ENCODE measurements around the gene RBBP4.

Gene RBBP4

GRCh38 chr1:32718036-32718435, 67.0 kb downstream of the RBBP4 start:
- Histone ChIP-seq H3K9ac (ENCODE audit: low read depth in 1 of 2, low read length in 2 of 2) (no peak overlapping the region), H3K4me1 (ENCODE audit: control insufficient read depth in 2 of 2, insufficient read depth in 2 of 2, low read length in 2 of 2) (peaks cover 14 to 18% of the 10 kb centered on the region in 2 donors), H3K36me3 (ENCODE audit: control insufficient read depth in 2 of 2, insufficient read depth in 2 of 2, low read length in 2 of 2) (no peaks in the 10 kb centered on the region), H3K4me3 (ENCODE audit: low read length in 2 of 2) (no peak overlapping the region), H3K9me3 (ENCODE audit: control insufficient read depth in 2 of 2, low read length in 2 of 2) (no peaks in the 10 kb centered on the region), H3K27ac (ENCODE audit: low read depth in 2 of 2, low read length in 2 of 2) (no peak overlapping the region), H3K27me3 (ENCODE audit: control insufficient read depth in 2 of 2, insufficient read depth in 2 of 2, low read length in 2 of 2) (no peaks in the 10 kb centered on the region)

- Histone ChIP-seq H3K4me1 (ENCODE audit: control insufficient read depth in 2 of 2, insufficient read depth in 2 of 2, low read length in 2 of 2) (peaks cover 11 to 18% of the 10 kb centered on the region in 2 donors), H3K4me3 (ENCODE audit: low read length in 2 of 2) (no peak overlapping the region), H3K27me3 (ENCODE audit: control insufficient read depth in 2 of 2, insufficient read depth in 2 of 2, low read length in 2 of 2) (no peaks in the 10 kb centered on the region), H3K9ac (ENCODE audit: low read depth in 1 of 2, low read length in 2 of 2) (no peak overlapping the region), H3K9me3 (ENCODE audit: control insufficient read depth in 2 of 2, low read length in 2 of 2) (no peaks in the 10 kb centered on the region), H3K36me3 (ENCODE audit: control insufficient read depth in 2 of 2, insufficient read depth in 2 of 2, low read length in 2 of 2) (no peaks in the 10 kb centered on the region), H3K27ac (ENCODE audit: low read depth in 2 of 2, low read length in 2 of 2) (no peak overlapping the region)
Observed at GRCh38 chr1:32718527-32718926, 67.5 kb downstream of the RBBP4 start.

GRCh38 chr1:32719681-32720275, 68.8 kb downstream of the RBBP4 start:
- Histone ChIP-seq H3K9ac (ENCODE audit: low read depth in 1 of 2, low read length in 2 of 2) (no peak overlapping the region), H3K36me3 (ENCODE audit: control insufficient read depth in 2 of 2, insufficient read depth in 2 of 2, low read length in 2 of 2) (no peaks in the 10 kb centered on the region)

DNA sequence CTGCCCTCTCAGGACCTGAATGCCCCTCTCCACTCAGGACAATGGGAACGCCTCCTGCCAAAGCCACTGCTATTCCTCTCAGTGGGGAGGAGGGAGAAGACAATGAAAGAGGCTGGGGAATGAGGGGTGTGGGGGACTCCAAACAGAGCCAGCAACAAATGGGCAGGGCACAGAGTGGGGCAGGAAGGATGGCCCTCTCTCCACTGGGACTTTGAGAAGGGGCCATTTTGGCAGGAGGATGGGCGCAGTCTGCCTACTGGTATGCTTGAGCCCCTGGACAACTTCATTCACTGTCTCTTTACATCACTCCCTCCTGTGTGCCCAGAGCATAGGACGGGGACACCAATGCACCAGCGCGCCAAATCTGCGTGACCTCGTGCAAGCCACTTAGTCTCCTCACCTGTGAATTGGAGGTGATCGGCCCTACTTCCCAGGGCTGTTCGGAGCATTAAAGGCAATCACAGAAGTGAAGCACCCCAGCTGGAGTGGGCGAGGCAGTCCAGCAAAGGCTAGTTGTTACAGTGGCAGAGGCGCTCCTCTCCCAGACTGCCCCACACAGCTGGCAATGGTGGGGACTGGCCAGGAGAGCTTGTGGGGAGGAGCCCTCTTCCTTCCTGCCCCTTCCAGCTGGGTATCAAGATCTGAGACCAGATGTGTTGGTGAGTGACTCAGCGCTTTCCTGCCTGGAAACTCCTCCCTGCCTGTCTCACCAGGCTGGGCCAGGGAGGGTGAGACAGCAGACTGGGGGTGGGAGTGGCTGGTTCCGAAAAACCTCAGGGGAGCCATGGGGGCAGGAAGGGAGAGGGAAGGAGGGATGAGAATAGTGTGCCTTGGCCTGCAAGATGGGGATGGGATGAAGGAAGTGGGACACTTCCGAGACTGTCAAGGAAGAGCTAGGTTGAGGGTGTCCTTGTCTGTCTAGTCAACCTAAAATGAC, 73.9 kb downstream of the RBBP4 start:
- Histone ChIP-seq H3K9ac (ENCODE audit: low read depth in 1 of 2, low read length in 2 of 2) (no peak overlapping the region), H3K4me1 (ENCODE audit: control insufficient read depth in 2 of 2, insufficient read depth in 2 of 2, low read length in 2 of 2) (peaks cover 7 to 8% of the 10 kb centered on the region in 2 donors), H3K36me3 (ENCODE audit: control insufficient read depth in 2 of 2, insufficient read depth in 2 of 2, low read length in 2 of 2) (no peaks in the 10 kb centered on the region), H3K27me3 (ENCODE audit: control insufficient read depth in 2 of 2, insufficient read depth in 2 of 2, low read length in 2 of 2) (no peaks in the 10 kb centered on the region), H3K27ac (ENCODE audit: low read depth in 2 of 2, low read length in 2 of 2) (peak overlapping the region in 1 of 2 donors; percentile 16), H3K9me3 (ENCODE audit: control insufficient read depth in 2 of 2, low read length in 2 of 2) (no peaks in the 10 kb centered on the region), H3K4me3 (ENCODE audit: low read length in 2 of 2) (peak overlapping the region in 1 of 2 donors; percentile 13)

More at GRCh38 chr1:32719681-32720275, 68.8 kb downstream of the RBBP4 start:
- Histone ChIP-seq H3K9me3 (ENCODE audit: control insufficient read depth in 2 of 2, low read length in 2 of 2) (no peaks in the 10 kb centered on the region), H3K27me3 (ENCODE audit: control insufficient read depth in 2 of 2, insufficient read depth in 2 of 2, low read length in 2 of 2) (no peaks in the 10 kb centered on the region), H3K27ac (ENCODE audit: low read depth in 2 of 2, low read length in 2 of 2) (no peak overlapping the region), H3K4me3 (ENCODE audit: low read length in 2 of 2) (no peak overlapping the region), H3K4me1 (ENCODE audit: control insufficient read depth in 2 of 2, insufficient read depth in 2 of 2, low read length in 2 of 2) (peaks cover 11 to 18% of the 10 kb centered on the region in 2 donors)

- no peaks in the 10 kb centered on the region for H3K9me3 ChIP-seq (ENCODE audit: control insufficient read depth in 2 of 2, low read length in 2 of 2)
- H3K9ac ChIP-seq (ENCODE audit: low read depth in 1 of 2, low read length in 2 of 2), result no peak overlapping the region
- no peak overlapping the region for H3K4me3 ChIP-seq (ENCODE audit: low read length in 2 of 2)
- H3K36me3 ChIP-seq (ENCODE audit: control insufficient read depth in 2 of 2, insufficient read depth in 2 of 2, low read length in 2 of 2), result no peaks in the 10 kb centered on the region
- no peak overlapping the region for H3K27ac ChIP-seq (ENCODE audit: low read depth in 2 of 2, low read length in 2 of 2)
- H3K27me3 ChIP-seq (ENCODE audit: control insufficient read depth in 2 of 2, insufficient read depth in 2 of 2, low read length in 2 of 2), result no peaks in the 10 kb centered on the region
- peaks cover 7 to 8% of the 10 kb centered on the region in 2 donors for H3K4me1 ChIP-seq (ENCODE audit: control insufficient read depth in 2 of 2, insufficient read depth in 2 of 2, low read length in 2 of 2)
Observed at GRCh38 chr1:32725615-32725982, 74.6 kb downstream of the RBBP4 start.

DNA sequence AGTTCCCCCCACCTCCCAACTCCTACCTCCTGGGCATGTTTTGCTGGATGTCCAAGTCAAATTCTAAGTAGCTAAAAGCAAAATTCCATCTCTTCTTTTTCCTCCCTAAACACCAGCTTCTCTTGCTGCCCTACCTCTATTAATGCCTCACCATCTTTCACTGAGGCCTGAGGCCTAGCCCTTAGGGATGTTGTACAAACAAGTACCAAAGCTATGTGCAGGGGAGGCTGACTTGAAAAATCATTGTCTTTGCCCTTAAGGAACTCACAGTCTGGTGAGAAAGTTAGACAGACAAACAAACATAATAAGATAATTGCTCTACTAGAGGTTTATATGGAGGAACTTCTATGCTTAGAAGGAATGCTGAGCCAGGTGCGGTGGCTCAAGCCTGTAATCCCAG, 76.9 kb downstream of the RBBP4 start:
- Histone ChIP-seq H3K4me1 (ENCODE audit: control insufficient read depth in 2 of 2, insufficient read depth in 2 of 2, low read length in 2 of 2) (peaks cover 7 to 11% of the 10 kb centered on the region in 2 donors), H3K4me3 (ENCODE audit: low read length in 2 of 2) (no peak overlapping the region), H3K27me3 (ENCODE audit: control insufficient read depth in 2 of 2, insufficient read depth in 2 of 2, low read length in 2 of 2) (no peaks in the 10 kb centered on the region), H3K9me3 (ENCODE audit: control insufficient read depth in 2 of 2, low read length in 2 of 2) (no peaks in the 10 kb centered on the region), H3K9ac (ENCODE audit: low read depth in 1 of 2, low read length in 2 of 2) (no peak overlapping the region), H3K27ac (ENCODE audit: low read depth in 2 of 2, low read length in 2 of 2) (no peak overlapping the region), H3K36me3 (ENCODE audit: control insufficient read depth in 2 of 2, insufficient read depth in 2 of 2, low read length in 2 of 2) (no peaks in the 10 kb centered on the region)

GRCh38 chr1:32728413-32729077, 77.5 kb downstream of the RBBP4 start:
- Histone ChIP-seq H3K4me3 (ENCODE audit: low read length in 2 of 2) (no peak overlapping the region), H3K27ac (ENCODE audit: low read depth in 2 of 2, low read length in 2 of 2) (no peak overlapping the region), H3K9me3 (ENCODE audit: control insufficient read depth in 2 of 2, low read length in 2 of 2) (no peaks in the 10 kb centered on the region), H3K4me1 (ENCODE audit: control insufficient read depth in 2 of 2, insufficient read depth in 2 of 2, low read length in 2 of 2) (peaks cover 7 to 11% of the 10 kb centered on the region in 2 donors), H3K27me3 (ENCODE audit: control insufficient read depth in 2 of 2, insufficient read depth in 2 of 2, low read length in 2 of 2) (no peaks in the 10 kb centered on the region), H3K36me3 (ENCODE audit: control insufficient read depth in 2 of 2, insufficient read depth in 2 of 2, low read length in 2 of 2) (no peaks in the 10 kb centered on the region), H3K9ac (ENCODE audit: low read depth in 1 of 2, low read length in 2 of 2) (no peak overlapping the region)

- H3K27me3 ChIP-seq (ENCODE audit: control insufficient read depth in 2 of 2, insufficient read depth in 2 of 2, low read length in 2 of 2), result no peaks in the 10 kb centered on the region
- no peaks in the 10 kb centered on the region for H3K36me3 ChIP-seq (ENCODE audit: control insufficient read depth in 2 of 2, insufficient read depth in 2 of 2, low read length in 2 of 2)
- no peak overlapping the region for H3K4me3 ChIP-seq (ENCODE audit: low read length in 2 of 2)
- no peak overlapping the region for H3K27ac ChIP-seq (ENCODE audit: low read depth in 2 of 2, low read length in 2 of 2)
- H3K9me3 ChIP-seq (ENCODE audit: control insufficient read depth in 2 of 2, low read length in 2 of 2), result no peaks in the 10 kb centered on the region
- H3K9ac ChIP-seq (ENCODE audit: low read depth in 1 of 2, low read length in 2 of 2), result no peak overlapping the region
- peaks cover 7 to 11% of the 10 kb centered on the region in 2 donors for H3K4me1 ChIP-seq (ENCODE audit: control insufficient read depth in 2 of 2, insufficient read depth in 2 of 2, low read length in 2 of 2)
Observed at GRCh38 chr1:32729254-32730046, 78.4 kb downstream of the RBBP4 start.

- peaks cover 17 to 22% of the 10 kb centered on the region in 2 donors for H3K4me1 ChIP-seq (ENCODE audit: control insufficient read depth in 2 of 2, insufficient read depth in 2 of 2, low read length in 2 of 2)
- no peak overlapping the region for H3K27ac ChIP-seq (ENCODE audit: low read depth in 2 of 2, low read length in 2 of 2)
- no peaks in the 10 kb centered on the region for H3K27me3 ChIP-seq (ENCODE audit: control insufficient read depth in 2 of 2, insufficient read depth in 2 of 2, low read length in 2 of 2)
- H3K36me3 ChIP-seq (ENCODE audit: control insufficient read depth in 2 of 2, insufficient read depth in 2 of 2, low read length in 2 of 2), result no peaks in the 10 kb centered on the region
- H3K9me3 ChIP-seq (ENCODE audit: control insufficient read depth in 2 of 2, low read length in 2 of 2), result no peaks in the 10 kb centered on the region
- no peak overlapping the region for H3K4me3 ChIP-seq (ENCODE audit: low read length in 2 of 2)
- no peak overlapping the region for H3K9ac ChIP-seq (ENCODE audit: low read depth in 1 of 2, low read length in 2 of 2)
Observed at GRCh38 chr1:32733582-32734321, 82.7 kb downstream of the RBBP4 start.

Measured in mucosa of rectum (tissue), 2 donors.